SIG-M5 treated with dmso at 0.1 percent for 504 hours (cell line): ENCODE measurements around the gene EMC8.

Experiments used
- DNase-seq: peaks from one replicate; lab custom pipeline; 2025; ENCODE audit not compliant: unreplicated experiment; lab: John Stamatoyannopoulos, UW

Gene EMC8

DNA sequence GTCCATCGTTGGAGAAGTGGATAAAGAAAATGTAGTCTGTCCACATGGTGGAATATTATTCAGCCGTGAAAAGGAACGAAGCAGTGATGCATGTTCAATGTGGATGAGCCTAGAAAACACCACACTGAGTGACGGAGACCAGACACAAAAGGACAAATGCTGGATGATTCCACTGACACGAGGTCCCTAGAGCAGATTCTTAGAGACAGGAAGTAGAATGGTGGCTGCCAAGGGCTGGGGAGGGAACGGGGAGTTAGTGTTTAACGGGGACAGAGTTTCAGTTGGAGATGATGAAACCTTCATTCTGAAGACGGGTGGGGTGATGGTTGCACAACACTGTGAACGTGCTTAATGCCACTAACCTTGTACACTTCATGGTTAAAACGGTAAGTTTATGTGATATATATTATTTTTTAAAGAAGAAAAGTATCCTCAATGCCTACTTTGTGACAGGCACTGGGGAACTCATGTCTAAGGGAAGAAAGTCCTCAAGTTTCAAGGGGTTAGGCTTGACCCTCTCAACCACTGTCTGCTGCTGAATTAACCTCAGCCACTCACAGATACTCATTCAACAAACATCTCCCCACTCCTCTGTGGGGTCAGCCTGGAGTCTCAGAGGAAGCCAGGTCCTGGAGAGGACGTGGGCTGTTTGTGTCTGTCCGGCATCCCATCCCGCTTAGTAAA lies 66.0 kb downstream of the EMC8 start:
- peak; percentile 92 for DNase-seq

DNA sequence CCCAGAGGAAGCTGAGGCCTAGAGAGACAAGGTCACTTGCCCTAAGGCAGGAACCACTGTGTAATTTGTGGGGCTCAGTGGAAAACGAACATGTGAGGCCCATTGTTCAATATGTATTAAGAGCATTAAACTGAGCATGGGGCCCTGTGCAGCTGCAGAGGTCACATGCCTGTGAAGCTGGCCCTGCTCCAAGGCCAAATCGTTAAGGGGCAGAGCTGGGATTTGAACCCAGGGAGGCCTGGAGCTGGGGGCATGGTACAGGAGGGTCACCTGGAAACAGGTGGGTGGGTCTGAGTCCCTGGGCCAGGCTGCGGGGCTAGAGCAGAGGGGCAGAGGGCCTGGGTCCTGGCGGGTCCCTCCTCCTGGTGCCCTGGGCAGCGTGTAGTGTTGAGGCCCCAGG lies 68.2 kb downstream of the EMC8 start:
- DNase-seq, result no peak

GRCh38 chr16:85730186-85730465 lies 69.2 kb downstream of the EMC8 start:
- DNase-seq, result peak; percentile 45

DNA sequence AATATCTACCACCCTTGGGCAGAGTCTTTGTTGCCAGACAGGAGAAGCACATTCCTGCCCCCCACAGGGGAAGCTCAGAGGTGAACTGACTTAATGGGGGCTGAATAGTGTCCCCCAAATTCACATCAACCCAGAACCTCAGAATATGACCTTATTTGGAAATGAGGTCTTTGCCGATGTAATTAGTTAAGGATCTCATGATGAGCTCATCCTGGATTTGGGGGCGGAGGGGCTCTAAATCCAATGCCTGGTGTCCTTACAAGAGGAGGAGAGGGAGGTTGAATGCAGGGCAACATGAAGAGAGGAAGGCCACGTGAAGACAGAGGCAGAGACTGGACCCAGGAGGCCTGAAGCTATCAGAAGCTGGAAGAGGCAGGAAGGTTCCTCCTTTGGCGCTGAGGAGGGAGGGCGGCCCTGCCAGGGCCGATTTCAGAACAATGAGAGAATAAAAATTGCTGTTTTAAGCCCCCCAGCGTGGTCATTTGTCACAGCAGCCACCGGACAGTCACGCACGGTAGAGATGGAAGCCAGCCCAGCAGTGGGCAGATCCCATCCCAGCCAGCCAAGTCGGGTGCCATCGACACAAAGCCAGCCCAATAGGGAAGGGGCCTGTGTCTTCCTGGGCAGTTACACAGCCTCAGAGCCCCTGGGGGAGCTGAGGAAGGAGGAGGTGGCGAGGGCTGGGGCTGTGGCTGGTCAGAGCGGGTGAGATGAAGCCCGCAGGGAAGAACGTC lies 69.7 kb downstream of the EMC8 start:
- no peak for DNase-seq

GRCh38 chr16:85728879-85729278 lies 70.5 kb downstream of the EMC8 start:
- no peak for DNase-seq
